ENCODE data around the gene PPP1R3F. TPM values are rescaled to one million over a fixed set of nuclear protein-coding genes. Genes with fewer than 3 reads are reported as not detected.
A peak's percentile ranks its signal among the peaks of the same experiment; 100 is the strongest.

The PPP1R3F gene
- 1 to 10 TPM; 1.9 to 2.8 TPM for total RNA-seq

GRCh38 chrX:49269767-49270248 is at the start of gene PPP1R3F:
Gene PPP1R3F (plus strand): TSS chrX:49269793. CDS start chrX:49269870, 77 bp downstream.
- Histone ChIP-seq H3K9ac (ENCODE audit: low read depth in 2 of 2, low read length in 2 of 2) (peak within 1 kb of the TSS; percentile 69 to 84), H3K4me3 (peak within 1 kb of the TSS; percentile 60), H3K36me3 (no peaks in the 10 kb centered on the region), H3K27ac (peak within 1 kb of the TSS; percentile 82), H3K9me3 (no peaks in the 10 kb centered on the region), H3K4me1 (peaks cover 3% of the 10 kb centered on the region), H3K27me3 (no peaks in the 10 kb centered on the region)
- TF ChIP-seq CTCF (IDR thresholded peaks at IDR 0.05), result no peak
- intact Hi-C loops (cut with DNase I), result no loop called here
- DNase-seq, result no peak

GRCh38 chrX:49220100-49220499 is 49.5 kb upstream of the PPP1R3F start:
- intact Hi-C loops (cut with DNase I), result no loop called here
- no peak overlapping the region for H3K9ac ChIP-seq (ENCODE audit: low read depth in 2 of 2, low read length in 2 of 2)
- H3K27ac ChIP-seq, result no peak overlapping the region
- no peak for DNase-seq
- no peak overlapping the region for H3K4me3 ChIP-seq
- H3K27me3 ChIP-seq, result no peaks in the 10 kb centered on the region
- H3K36me3 ChIP-seq, result no peaks in the 10 kb centered on the region
- H3K4me1 ChIP-seq, result no peaks in the 10 kb centered on the region
- TF ChIP-seq CTCF (IDR thresholded peaks at IDR 0.05), result no peak
- no peaks in the 10 kb centered on the region for H3K9me3 ChIP-seq

GRCh38 chrX:49221868-49222267 is 47.7 kb upstream of the PPP1R3F start:
- H3K4me3 ChIP-seq, result no peak overlapping the region
- TF ChIP-seq CTCF (IDR thresholded peaks at IDR 0.05), result no peak
- H3K9me3 ChIP-seq, result no peaks in the 10 kb centered on the region
- H3K9ac ChIP-seq (ENCODE audit: low read depth in 2 of 2, low read length in 2 of 2), result no peak overlapping the region
- no peaks in the 10 kb centered on the region for H3K36me3 ChIP-seq
- no peak for DNase-seq
- intact Hi-C loops (cut with DNase I), result no loop called here
- no peak overlapping the region for H3K27ac ChIP-seq
- no peaks in the 10 kb centered on the region for H3K27me3 ChIP-seq
- H3K4me1 ChIP-seq, result no peaks in the 10 kb centered on the region

GRCh38 chrX:49225858-49226257 is 43.7 kb upstream of the PPP1R3F start:
- no peak overlapping the region for H3K9ac ChIP-seq (ENCODE audit: low read depth in 2 of 2, low read length in 2 of 2)
- no peak for DNase-seq
- H3K27me3 ChIP-seq, result no peaks in the 10 kb centered on the region
- H3K9me3 ChIP-seq, result no peaks in the 10 kb centered on the region
- H3K36me3 ChIP-seq, result no peaks in the 10 kb centered on the region
- no peak for TF ChIP-seq CTCF (IDR thresholded peaks at IDR 0.05)
- H3K27ac ChIP-seq, result no peak overlapping the region
- intact Hi-C loops (cut with DNase I), result no loop called here
- no peak overlapping the region for H3K4me3 ChIP-seq
- no peaks in the 10 kb centered on the region for H3K4me1 ChIP-seq

GRCh38 chrX:49226946-49227345 is 42.6 kb upstream of the PPP1R3F start:
- no peak overlapping the region for H3K4me3 ChIP-seq
- no peak for TF ChIP-seq CTCF (IDR thresholded peaks at IDR 0.05)
- no peaks in the 10 kb centered on the region for H3K9me3 ChIP-seq
- no peaks in the 10 kb centered on the region for H3K36me3 ChIP-seq
- no peak overlapping the region for H3K9ac ChIP-seq (ENCODE audit: low read depth in 2 of 2, low read length in 2 of 2)
- no peak overlapping the region for H3K27ac ChIP-seq
- no peak for DNase-seq
- H3K4me1 ChIP-seq, result no peaks in the 10 kb centered on the region
- H3K27me3 ChIP-seq, result no peaks in the 10 kb centered on the region
- intact Hi-C loops (cut with DNase I), result no loop called here
